Regular cardiac myocyte (primary cell): ENCODE results near the gene XNDC1N. TPM values are rescaled to one million over a fixed set of nuclear protein-coding genes. Genes with fewer than 3 reads are reported as not detected.

Experiments used
- total RNA-seq: library from RNA; depleted of rRNA; stranded (reverse); fragments of >200 nt; gene quantifications from 2 replicates; pipeline ENCODE4 v1.2.3, GENCODE V29; 2014

Gene XNDC1N
- 5.6 and 8.8 TPM in 2 replicates for total RNA-seq

DNA sequence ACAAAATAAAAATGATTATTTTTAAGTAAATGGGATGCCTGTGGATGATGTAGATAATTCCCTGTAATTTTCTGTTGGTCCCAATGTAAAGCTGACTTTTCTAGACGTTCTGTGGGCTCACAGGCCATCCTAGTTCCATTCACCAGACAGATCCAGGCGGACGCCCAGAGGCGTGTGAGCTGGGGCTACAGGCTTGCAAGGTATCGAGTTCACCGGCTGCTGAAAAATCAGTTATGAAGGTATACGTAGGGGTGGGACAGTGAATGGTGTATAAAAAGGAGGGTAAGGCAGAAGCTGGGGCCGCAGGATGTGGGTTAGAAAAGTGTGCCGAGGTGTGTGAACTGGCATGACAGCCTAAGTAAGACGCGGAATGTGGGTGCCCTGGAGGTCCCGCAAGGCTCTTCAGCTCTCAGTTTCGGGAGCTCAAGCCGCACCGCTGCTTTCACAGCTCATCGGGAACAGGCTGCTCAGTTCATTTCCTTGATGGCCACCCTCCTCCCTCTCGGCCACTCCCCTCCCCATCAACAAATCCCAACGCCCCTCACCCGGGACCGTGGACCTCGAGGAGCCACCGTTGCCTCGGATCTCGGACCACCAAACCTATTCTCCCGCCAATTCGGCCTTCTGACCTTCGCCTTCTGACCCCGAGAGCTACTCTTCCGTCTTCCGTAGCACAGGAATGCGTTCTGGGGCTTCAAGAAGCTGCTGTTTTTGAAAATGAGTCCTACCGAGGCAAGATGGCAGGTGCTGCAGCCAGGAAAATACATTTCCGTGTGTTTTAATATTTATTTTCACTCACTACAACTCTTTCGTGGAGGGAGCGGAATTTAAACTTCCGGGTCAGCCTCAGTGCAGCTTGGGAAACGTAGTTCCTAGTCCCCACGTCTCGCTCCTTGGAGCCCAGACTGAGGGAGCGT, at the start of gene XNDC1N:
XNDC1N (minus strand) TSS at position 775 of the 917 bp plus-strand sequence. CDS start 5,241 bp downstream, outside the sequence.

DNA sequence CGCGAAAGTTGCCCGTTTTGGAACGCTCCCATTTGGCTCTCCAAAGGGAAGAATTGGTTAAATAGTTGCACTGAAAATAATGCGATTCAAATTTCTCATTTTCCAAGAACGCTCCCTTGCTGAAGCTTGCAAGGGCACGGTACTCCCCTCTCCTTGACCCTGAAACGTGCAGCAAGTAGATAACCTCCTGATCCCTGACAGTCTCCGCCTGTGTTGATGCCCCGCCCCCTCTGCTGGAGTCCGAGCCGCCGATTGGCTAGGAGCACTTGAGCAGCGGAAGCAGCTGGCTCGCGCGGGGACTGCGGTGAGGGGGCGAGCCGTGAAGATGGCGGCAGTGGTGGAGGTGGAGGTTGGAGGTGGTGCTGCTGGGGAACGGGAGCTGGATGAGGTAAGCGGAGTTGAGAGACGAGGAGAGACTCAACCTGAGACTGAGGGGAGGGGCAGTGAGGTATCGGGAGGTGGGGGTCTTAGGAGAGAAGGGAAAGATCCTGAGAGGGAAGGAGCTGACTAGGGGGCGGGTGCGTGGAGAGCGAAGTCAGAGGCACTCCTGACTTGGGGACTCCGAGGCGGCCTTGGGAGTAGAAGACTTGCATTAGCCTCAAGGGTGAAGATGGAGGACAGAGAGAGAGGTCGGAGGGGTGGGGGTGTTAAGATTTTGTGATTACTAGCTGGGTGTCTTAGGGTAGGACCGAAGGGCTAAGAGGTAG, 496 bp upstream of the XNDC1N start, which contains the start of gene RNF121:
RNF121 (plus strand) TSS at position 310 of the 707 bp plus-strand sequence; CDS start at position 326, 16 bp downstream.

Other genes with a start within 250 kb of the XNDC1N start
- not detected in 2 replicates for gene DEFB108B, start 95.4 kb downstream of the XNDC1N start, total RNA-seq
- gene DEFB131B, start 50.1 kb downstream of the XNDC1N start, total RNA-seq = not detected in 2 replicates
- 38.6 and 61.7 TPM in 2 replicates for gene RNF121, start 452 bp upstream of the XNDC1N start, total RNA-seq
- 1.5 and 3.4 TPM in 2 replicates for gene IL18BP, start 70.3 kb upstream of the XNDC1N start, total RNA-seq
- 141 and 207 TPM in 2 replicates for gene NUMA1, start 151.9 kb upstream of the XNDC1N start, total RNA-seq
- gene LRRC51, start 152.3 kb upstream of the XNDC1N start, total RNA-seq = 5.4 and 7.3 TPM in 2 replicates
- gene LAMTOR1, start 174.7 kb upstream of the XNDC1N start, total RNA-seq = 62.3 and 125 TPM in 2 replicates
- not detected in 2 replicates for gene TOMT, start 177.3 kb upstream of the XNDC1N start, total RNA-seq
- 13.8 and 49.3 TPM in 2 replicates for gene ANAPC15, start 184.1 kb upstream of the XNDC1N start, total RNA-seq
- 0.19 and 1.1 TPM in 2 replicates for gene FOLR3, start 207.1 kb upstream of the XNDC1N start, total RNA-seq